Pulmonary artery endothelial cell (primary cell): ENCODE measurements around the gene TGFB2. TPM values are rescaled to one million over a fixed set of nuclear protein-coding genes. Genes with fewer than 3 reads are reported as not detected.

Experiments used
- DNase-seq: peaks from one replicate; pipeline ENCODE4 v3.0.0-alpha.2; 2011; ENCODE audit warnings: low read depth, low spot score
- total RNA-seq: library from RNA; depleted of rRNA; stranded (reverse); fragments of >200 nt; gene quantifications from 2 replicates; pipeline ENCODE4 v1.2.3, GENCODE V29; 2014

The TGFB2 gene
- total RNA-seq, 1 donor from 2014 or later = 6.4 TPM

DNA sequence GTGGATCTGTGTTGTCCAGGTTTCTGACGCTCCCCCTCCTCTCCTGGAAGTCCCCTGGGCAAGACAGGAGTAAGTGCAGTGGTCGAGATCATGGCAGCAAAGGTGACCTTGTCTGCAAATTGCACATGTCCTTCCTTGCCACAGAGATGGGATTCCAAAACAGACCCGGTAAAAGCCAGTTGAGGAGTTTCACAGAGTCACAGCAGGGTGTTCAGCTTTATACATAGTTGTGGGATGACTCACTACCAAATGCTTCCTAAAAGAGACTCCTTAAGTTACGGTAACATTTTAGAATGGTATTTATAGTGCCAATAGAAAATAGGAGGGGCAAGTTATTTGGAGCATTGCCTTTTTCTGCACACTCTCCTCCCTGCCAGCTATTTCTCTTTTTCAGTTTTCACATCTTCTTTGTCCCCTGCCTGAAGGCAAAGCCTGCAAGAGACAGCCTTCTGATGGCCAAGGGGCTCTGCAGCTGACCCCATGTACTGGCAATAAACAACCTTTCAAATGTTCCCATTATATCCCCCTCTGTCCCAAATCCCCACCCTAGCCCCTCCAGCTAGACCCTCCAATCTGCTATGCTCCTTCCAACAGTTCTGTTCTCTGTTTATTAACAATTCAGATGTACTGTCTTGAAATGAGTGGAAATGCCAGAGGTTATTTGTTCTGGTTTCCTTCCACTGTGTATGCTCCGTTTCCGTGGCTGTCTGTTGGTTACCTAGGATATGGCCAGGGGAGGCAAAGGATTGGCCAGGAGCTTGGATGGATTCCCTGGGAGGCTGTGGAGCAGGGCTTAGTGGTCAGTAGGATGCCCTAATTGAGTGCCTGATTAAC is 115.0 kb downstream of the TGFB2 start:
- peak; percentile 73 for DNase-seq

DNA sequence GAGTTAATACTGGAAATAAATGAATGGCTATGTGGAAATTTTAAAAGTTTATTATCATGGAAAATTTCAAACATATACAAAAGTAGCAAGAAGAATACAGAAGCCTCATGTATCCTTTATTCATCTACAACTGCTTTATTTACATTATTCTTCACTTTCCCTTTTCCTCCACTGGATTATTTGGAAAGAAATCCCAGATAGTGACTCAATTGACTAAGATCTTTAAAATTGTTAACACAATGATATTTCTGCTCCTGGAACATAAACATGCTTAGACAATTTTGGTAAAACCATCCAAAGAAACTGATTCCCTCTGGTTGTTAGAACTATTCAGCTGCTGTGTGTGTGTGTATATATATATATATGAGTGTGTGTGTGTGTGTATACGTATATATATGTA is 116.2 kb downstream of the TGFB2 start:
- no peak for DNase-seq

DNA sequence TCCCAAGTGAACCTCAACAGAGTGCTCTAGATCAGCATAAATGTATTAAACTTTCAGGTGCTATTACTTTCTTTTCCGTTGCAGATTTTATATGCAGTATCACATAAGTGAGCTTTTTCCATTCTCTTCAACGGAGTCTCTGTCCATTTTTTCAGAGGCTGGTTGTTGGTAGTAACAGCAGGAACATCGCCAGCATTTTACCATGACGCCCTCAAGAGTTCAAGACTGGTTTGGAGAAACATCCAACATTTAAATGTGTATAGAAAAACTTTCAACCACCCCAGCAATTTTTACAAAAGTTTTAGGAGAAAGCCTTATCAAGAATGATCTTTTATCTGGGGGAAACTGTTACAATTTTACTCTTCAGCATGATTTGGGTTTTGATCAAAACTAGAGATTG is 117.0 kb downstream of the TGFB2 start:
- no peak for DNase-seq

DNA sequence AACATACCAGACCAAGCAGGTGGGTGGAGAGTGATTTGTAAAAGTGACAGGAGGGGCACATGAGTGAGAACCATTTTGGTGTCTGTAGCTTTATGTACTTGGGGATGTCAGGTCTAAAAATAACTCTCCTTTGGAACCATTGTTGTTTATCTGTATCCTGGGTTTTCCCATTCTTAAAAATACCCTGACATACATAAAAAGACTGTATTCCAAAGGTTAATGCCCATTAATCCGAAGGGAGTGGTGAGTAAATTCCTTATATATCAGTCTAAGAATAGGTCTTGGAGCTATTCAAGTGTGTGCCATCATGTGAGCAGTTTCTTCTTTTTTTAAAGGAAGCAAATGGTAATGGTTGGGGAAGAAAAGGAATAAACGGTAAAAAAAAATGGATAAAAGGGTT is 117.5 kb downstream of the TGFB2 start:
- no peak for DNase-seq

DNA sequence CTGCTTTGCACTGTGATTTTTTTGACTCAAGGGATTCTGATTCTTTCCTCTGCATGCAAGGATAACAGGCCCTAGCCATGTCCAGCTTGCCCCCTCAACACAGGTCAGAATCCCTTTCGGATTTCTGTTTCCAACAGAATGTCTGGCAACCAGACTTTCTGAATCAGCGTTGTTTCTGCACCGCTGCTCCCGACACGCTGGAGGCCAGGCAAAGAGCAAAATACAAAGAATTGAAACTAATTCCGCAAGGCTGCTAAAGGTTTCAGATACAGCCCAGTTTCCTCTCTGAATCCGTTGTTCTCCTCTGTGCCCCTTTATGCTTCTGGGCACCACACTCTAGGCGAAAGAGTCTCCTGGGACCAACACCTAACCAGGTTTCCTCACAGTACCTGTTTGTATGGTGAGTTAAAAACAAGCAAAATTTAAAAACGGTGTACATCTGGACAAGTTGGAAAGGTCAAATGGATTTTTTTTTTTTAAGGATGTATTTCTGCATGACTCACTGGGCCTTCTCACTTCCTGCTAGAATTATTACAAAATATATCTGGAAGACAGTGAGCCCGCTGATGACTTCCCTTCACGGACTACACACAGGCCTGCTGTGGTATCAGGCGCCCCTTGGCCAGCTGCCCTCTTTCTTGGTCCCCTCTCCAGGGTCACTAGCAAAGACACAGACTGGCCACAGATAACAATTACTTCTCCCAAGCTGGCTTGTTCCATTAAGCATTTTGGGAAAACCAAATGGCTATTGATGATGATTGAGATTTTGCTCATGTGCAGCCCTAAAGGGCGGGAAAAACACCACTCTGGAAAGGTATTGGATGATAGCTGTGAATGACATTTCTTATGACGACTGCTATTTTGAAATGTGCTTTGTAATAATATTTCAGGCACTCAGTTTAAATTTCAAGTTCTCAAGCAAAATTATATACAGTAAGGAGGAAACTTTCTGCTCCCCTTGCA is 118.3 kb downstream of the TGFB2 start:
- DNase-seq = no peak

DNA sequence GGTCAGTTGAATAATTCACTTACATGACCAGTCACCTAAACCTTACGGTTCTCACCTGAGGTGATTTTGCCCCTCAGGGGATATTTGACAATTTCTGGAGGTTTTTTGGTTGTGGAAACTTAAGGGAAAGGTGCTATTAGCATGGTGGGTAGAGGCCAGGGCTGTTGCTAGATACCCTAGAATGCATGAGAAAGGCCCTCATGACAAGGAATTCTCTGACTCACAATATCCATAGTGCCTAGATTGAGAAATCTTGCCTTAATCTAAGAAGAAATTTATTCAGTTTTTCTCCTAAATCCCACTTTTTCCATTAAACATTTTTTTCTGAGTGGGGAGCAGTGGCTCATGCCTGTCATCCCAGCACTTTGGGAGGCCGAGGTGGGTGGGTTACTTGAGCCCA is 119.7 kb downstream of the TGFB2 start:
- DNase-seq = no peak

DNA sequence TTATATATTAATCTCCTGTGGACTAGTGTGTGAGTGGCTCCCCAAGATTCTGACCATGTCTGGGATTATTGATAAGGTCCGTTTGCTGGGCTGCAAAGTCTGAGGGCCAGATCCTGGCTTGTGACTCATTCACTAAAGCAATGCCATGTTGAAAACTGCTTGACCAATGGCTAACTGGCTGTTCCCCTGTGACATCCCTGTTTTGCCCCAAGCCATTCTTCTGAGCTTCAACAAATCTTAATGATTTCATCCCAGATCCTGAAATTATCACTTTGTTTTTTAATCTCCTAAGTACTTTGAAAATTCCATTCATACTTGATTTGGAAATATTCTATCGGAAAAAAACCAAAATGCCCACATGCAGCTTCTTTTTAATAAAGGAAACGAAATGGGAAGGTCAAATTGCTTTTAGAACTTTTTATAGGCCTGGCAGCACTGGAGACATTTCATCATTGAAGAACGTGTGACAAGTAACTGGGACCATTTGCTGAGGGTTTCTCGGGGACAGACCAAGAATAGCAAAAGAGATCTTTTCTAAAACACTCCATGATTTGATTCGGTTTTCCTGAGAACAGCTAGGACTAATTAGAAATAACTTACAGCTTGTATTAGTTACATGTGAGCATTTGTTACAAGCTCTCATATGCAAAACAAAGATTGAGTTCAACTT is 121.3 kb downstream of the TGFB2 start:
- DNase-seq = no peak

DNA sequence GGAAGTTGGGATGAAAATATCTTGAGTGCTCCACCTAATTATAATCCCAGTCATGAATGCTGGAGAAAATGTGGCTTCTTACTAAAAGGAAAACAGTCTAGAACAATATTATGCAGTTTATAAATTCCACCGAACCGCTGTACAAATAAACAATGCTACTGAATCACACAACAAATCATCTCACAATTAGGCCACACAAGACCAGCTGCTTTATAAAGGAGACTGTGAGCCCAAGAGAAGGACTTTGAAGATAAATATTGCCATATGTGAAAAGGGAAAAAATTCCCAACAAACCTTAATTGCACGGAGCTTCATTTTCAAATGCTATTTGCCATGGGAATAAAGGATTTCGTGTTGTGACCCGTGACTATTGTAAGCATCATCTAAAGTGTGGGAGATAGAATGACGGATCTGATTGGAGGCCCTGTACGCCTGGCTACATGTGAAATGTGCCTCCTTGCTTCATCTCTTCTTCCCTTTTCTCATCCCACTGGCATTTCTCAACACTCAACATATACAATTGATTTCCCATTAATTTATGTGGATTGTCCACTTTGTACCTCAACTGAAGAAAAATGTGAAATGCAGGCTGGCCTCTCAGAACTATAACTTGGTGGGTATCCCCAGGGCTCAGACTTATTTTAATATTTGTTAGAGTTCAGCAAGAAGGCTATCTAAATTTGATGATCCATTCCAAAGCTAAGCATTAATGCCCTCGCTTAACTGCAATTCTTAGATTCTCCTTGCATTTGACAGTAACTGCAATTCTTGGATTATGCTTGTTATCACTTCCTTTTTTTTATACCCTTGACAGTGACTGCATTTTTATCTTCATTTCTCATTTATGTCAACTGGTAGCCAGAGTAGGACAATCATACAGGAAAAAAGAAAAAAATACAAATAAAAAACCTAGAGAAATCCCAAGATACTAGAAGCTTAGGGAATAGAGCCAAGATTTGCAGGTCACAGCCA is 122.3 kb downstream of the TGFB2 start:
- DNase-seq = no peak

DNA sequence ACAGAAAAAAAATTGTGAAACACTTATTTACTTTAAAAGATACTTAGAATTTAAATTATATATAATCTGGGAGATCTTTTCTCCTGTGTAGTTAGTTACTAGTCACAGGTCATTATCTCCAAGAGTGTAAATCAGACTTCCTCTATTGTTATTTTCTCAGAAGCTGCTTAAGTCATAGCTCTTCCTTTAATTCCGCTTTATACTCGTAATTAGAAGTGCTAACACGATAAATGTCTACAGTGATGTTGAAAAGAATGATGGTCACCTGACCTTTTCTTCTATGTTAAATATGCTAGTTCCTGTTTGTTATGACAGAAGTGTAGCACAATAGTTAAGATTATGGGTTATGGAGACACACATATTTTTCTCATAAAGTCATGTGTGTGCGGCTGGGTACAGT is 123.6 kb downstream of the TGFB2 start:
- no peak for DNase-seq

DNA sequence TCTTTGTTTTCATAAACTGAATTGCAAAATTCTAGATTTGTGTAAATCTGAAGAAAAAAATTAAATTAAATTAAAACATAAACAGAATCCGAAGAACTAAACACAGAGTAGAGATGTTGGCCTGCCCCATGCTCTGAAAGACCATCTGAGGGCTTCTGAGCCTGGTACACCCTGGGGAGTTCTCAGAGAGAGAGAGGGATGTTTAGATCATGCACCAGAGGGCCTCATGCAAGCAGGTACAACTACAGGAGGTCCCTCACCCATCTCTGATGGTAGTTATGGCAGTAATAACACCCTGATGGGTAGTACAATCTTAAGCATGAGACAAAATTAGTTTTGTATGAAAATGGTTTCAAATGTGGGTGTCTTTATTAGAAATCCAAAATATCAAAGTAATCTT is 127.7 kb downstream of the TGFB2 start:
- no peak for DNase-seq

DNA sequence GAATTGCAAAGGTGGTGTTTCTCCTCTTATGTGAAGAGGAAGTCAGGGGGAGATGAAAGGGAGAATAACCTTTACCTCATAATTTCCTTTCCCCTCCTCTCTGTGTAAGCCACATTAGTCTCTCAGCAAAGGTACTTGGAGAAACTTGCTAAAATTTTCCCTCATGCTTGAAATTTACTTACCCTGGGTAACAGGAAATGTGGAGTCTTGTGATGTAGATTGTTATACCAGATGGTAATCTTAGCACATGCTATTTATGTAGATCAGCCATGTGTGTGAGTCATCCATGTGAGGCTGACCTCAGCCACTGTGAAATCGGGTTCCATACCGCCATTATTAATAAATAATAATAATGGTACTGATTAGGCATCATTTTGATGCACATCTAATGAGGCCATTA is 128.4 kb downstream of the TGFB2 start:
- DNase-seq = no peak

DNA sequence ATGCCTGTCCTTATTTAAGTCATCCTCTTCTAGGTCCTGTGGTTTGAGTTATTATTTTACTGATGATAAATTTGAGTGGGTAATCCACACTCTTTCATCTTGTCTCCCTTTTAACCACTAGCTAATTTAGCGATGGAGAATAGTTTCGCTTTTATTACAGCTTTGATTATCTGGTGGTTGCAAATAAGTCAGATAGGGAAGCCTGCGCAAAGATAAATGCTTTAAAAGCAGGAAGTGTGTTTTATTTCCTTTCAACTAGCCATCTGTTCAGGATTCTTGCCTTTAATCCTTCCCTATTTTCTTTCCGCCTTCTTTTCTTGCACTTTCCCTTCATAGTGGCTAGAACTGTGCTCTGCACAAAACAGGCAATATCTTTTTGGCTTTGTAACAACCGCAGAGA is 129.0 kb downstream of the TGFB2 start:
- DNase-seq = no peak

DNA sequence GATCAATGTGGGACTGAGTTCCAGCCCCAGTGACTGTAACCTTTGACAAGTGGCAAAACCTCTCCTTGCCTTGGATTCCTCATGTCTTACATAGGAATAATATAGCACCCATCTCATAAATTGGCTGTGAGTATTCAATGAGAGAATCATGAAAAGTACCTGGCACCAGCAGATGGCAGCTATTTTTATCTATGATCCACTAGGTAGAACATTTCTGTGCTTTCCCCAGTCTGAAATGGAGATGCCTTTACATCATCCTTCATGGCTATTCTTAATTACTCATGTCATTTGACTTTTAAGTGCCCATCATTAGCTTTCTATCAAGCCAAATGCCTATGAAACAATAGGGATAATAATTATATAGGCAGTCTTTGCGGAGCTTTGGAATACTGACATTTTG is 130.1 kb downstream of the TGFB2 start:
- DNase-seq = no peak

DNA sequence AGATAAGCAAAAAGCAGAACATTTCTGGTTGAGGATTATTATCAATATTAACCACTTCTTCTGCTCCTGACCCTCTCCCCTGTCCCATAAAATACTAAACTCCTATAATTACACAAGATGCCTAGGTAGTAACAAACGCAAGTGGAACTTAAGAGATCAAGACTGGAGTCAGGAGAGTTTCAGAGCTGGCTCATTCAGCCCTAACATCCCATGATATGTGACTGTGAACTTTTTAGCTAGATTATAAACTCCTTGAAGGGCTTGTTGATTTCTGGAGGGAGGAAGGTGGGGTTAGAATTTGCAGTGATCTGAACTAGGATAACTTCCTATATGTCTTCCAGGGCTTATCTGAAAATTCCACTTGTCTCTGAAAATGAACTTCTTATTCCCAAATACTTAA is 130.6 kb downstream of the TGFB2 start:
- DNase-seq = no peak

DNA sequence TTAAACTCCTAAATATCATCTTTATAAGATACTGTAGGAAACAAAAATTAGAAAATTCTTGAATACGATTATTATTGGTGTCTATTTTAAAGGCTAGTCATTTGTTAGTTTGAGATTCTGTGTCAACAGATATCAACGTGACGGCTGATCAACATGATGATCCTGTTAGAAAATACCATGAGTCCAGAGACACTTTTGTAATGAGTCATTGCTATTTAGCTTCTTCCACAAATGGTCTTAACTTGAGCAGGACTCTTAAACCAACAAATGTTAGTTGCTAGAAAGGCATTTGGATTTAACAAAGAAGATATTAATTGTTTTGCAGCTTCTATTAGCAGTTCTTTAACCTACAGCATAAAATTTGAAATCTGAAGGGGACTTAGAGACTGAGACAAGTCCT is 131.2 kb downstream of the TGFB2 start:
- no peak for DNase-seq

DNA sequence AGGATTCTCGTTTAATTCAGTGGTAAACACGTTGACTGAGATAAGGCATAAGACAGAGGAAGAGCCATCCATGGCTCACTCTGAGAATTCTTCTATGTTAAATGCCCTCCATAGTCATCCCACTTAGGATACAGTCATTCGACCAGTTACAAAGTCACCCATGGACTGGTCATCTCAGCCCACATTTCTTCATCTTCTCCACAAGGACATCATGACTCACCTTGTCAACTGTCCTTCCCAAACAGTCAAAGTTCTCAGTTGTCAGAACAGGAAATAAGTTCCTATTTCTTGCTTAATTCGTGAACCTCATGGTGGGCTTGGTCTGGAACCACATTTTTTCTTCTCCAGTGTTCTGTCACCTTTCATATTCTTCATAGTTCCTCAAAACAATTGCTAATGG is 133.2 kb downstream of the TGFB2 start:
- no peak for DNase-seq

DNA sequence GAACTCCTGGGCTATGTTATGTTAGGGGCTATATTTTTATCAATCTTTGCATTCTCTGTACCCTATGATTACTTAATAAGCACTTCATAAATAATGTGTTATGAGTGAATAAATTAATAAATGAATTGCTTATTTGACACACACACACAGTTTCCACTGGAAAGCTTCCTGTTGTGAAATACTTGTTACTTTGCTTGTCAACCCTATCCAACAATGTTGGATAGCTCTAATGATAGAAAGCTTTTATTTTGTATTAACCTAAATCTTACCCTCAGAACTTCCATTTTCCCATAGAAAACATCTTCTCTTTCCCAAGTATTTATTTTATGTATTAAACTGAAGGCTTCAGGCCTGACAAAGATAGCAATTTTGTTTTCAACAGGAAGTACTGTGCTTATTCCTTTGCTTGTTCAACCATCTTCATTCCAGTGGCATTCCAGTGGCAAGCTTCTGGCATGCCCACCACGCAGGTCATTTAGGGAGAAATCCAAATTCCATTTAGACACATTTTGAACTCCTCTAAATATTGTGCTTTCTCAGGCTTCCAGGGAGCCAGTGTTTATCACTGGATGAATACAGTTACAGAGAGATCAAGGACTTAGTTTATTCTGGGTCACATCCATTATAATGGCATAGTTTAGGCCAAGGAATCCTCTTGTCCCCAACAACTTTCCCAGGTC is 134.4 kb downstream of the TGFB2 start:
- DNase-seq = no peak

DNA sequence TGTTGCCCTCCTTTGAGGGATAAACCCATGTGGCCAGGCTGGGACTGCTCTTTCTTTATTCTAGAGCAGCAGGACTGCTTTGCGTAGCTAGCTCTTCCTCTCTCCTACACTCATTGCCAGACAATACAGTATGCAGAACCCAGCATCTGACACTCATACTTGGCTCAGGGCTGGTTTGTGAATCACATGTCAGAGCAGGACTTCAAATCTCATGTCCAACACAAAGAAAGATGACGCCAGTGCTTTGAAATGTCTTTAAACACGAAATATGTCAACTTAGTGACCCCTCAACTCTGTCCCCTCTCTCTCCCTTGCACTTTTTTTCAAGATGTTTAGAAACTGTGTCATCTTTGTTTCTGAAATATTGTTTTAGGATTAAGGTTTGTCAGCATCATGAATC is 135.0 kb downstream of the TGFB2 start:
- peak; percentile 80 for DNase-seq

DNA sequence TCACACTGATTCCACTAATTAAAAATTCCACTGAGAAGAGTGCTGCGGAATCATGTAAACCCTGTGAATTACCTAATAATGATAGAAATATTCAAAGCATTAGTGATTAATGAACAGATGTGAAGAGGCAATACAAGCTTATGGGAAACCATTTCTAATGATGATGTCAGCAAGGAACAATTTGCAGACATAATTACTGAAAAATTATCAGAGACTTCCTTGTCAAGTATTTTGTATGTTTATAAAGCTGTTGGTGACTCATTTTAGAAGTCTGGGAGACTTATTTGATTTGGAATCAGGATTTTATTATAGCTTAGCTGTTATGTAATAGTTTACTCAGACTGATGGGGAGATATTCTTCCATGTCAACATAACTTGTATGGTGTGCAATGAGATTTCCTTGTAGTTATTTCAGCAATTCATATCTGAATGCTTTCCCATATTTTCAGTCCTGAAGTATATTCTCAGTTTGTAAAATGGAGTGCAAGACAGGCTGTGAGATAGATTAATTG is 135.5 kb downstream of the TGFB2 start:
- no peak for DNase-seq
